ENCODE results near the gene ERFL.

DNA sequence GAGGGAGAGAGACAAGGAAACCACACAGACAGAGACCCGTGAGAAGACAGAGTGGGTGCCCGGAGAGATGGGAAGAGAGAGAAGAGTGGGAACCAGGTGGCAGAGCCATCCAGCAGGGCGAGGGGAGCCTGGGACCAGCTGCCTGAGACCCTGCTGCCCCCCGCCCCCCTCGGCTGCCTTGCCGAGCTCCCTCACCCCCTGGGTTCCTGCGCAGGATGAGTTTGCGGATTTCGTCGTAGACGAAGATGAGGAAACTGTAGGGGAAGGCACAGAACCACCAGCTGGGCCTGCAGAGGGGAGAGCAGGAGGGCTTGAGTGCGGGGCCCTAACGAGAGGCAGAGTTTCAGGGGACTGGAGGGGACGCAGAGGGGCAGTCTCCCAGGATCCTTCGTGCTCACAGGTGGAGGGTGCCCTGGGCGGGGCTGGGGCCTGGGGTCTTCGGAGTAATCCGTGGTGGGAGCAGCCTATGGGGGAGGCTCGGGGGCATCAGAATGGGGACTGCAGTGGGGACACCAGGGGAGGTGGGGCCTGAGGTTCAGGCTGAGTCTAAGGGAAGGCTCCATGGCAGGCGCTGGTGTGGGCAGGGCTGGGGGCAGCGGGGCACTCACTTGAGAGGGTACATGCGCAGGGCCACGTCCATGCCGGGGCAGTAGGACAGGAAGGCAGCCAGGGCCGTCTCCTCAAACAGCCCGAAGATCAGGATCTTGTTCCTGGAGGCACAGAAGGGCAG is 39.0 kb upstream of the ERFL start:
- TF ChIP-seq, protein P1, sequence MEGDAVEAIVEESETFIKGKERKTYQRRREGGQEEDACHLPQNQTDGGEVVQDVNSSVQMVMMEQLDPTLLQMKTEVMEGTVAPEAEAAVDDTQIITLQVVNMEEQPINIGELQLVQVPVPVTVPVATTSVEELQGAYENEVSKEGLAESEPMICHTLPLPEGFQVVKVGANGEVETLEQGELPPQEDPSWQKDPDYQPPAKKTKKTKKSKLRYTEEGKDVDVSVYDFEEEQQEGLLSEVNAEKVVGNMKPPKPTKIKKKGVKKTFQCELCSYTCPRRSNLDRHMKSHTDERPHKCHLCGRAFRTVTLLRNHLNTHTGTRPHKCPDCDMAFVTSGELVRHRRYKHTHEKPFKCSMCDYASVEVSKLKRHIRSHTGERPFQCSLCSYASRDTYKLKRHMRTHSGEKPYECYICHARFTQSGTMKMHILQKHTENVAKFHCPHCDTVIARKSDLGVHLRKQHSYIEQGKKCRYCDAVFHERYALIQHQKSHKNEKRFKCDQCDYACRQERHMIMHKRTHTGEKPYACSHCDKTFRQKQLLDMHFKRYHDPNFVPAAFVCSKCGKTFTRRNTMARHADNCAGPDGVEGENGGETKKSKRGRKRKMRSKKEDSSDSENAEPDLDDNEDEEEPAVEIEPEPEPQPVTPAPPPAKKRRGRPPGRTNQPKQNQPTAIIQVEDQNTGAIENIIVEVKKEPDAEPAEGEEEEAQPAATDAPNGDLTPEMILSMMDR (IDR thresholded peaks at IDR 0.05 in 2 of 3, conservative IDR thresholded peaks at IDR 0.05 in 1 of 3; ENCODE audit: borderline replicate concordance in 1 of 3, insufficient read depth in 1 of 3, low read depth in 2 of 3, low read length in 2 of 3), result no peak
- TF ChIP-seq ATF3 (IDR thresholded peaks at IDR 0.05) (no peak), EZH2 (IDR thresholded peaks at IDR 0.05) (no peak), POLR2AphosphoS5 (IDR thresholded peaks at IDR 0.05; ENCODE audit: low read depth, low read length) (no peak), REST (IDR thresholded peaks at IDR 0.05; ENCODE audit: low read depth) (no peak), POLR2A (IDR thresholded peaks at IDR 0.05; ENCODE audit: borderline replicate concordance, extremely low read depth, insufficient read depth, insufficient read length) (no peak), JUND (IDR thresholded peaks at IDR 0.05) (no peak), RAD21 (IDR thresholded peaks at IDR 0.05; ENCODE audit: low read depth) (no peak)
- TF ChIP-seq, protein P2, sequence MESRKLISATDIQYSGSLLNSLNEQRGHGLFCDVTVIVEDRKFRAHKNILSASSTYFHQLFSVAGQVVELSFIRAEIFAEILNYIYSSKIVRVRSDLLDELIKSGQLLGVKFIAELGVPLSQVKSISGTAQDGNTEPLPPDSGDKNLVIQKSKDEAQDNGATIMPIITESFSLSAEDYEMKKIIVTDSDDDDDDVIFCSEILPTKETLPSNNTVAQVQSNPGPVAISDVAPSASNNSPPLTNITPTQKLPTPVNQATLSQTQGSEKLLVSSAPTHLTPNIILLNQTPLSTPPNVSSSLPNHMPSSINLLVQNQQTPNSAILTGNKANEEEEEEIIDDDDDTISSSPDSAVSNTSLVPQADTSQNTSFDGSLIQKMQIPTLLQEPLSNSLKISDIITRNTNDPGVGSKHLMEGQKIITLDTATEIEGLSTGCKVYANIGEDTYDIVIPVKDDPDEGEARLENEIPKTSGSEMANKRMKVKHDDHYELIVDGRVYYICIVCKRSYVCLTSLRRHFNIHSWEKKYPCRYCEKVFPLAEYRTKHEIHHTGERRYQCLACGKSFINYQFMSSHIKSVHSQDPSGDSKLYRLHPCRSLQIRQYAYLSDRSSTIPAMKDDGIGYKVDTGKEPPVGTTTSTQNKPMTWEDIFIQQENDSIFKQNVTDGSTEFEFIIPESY (IDR thresholded peaks at IDR 0.05; ENCODE audit: extremely low read depth, insufficient replicate concordance, low read length), result no peak

All from HCT116 (cell line).